ENCODE measurements around the gene ANKS1A.

GRCh38 chr6:35105078-35105477 is 216.0 kb downstream of the ANKS1A start:
- TF ChIP-seq, protein P1, sequence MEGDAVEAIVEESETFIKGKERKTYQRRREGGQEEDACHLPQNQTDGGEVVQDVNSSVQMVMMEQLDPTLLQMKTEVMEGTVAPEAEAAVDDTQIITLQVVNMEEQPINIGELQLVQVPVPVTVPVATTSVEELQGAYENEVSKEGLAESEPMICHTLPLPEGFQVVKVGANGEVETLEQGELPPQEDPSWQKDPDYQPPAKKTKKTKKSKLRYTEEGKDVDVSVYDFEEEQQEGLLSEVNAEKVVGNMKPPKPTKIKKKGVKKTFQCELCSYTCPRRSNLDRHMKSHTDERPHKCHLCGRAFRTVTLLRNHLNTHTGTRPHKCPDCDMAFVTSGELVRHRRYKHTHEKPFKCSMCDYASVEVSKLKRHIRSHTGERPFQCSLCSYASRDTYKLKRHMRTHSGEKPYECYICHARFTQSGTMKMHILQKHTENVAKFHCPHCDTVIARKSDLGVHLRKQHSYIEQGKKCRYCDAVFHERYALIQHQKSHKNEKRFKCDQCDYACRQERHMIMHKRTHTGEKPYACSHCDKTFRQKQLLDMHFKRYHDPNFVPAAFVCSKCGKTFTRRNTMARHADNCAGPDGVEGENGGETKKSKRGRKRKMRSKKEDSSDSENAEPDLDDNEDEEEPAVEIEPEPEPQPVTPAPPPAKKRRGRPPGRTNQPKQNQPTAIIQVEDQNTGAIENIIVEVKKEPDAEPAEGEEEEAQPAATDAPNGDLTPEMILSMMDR (IDR thresholded peaks at IDR 0.05), result no peak
- no peak for TF ChIP-seq POLR2A (IDR thresholded peaks at IDR 0.05)

Measured in right lobe of liver (tissue), 4 donors.